ENCODE measurements around the gene GCAT. TPM values are rescaled to one million over a fixed set of nuclear protein-coding genes. Genes with fewer than 3 reads are reported as not detected.

The GCAT gene
- total and polyA plus RNA-seq, 9 of the 15 experiments (the other 6 are each of a cell fraction or from before 2014, with no cell fraction given) = 1.9 to 69.9 (median 26.4) TPM

- TF ChIP-seq MNT (conservative IDR thresholded peaks at IDR 0.05) (peak; percentile 13 to 14; a peak in 2 of 4 replicates), KLF6 (CRISPR knock-in tag; IDR thresholded peaks at IDR 0.05; ENCODE audit: borderline replicate concordance) (no peak), SMAD4 (CRISPR knock-in tag; conservative IDR thresholded peaks at IDR 0.05) (no peak), USF1 (CRISPR knock-in tag; IDR thresholded peaks at IDR 0.05) (peak; percentile 77), L3MBTL2 (IDR thresholded peaks at IDR 0.05) (0 out of 2 replicates have a peak, but pooled peaks have one; percentile 25), MAX (CRISPR knock-in tag; IDR thresholded peaks at IDR 0.05) (peak; percentile 47), HIVEP1 (CRISPR knock-in tag; IDR thresholded peaks at IDR 0.05) (no peak), TFE3 (CRISPR knock-in tag; IDR thresholded peaks at IDR 0.05) (peak; percentile 35), PPARD (CRISPR knock-in tag; IDR thresholded peaks at IDR 0.05) (no peak), ZNF766 (CRISPR knock-in tag; conservative IDR thresholded peaks at IDR 0.05) (0 out of 2 replicates have a peak, but pooled peaks have one; percentile 18), CCNT2 (IDR thresholded peaks at IDR 0.05; ENCODE audit: borderline replicate concordance, extremely low read depth, insufficient read length, low read depth, low read length) (no peak)
- TF ChIP-seq, protein P1, sequence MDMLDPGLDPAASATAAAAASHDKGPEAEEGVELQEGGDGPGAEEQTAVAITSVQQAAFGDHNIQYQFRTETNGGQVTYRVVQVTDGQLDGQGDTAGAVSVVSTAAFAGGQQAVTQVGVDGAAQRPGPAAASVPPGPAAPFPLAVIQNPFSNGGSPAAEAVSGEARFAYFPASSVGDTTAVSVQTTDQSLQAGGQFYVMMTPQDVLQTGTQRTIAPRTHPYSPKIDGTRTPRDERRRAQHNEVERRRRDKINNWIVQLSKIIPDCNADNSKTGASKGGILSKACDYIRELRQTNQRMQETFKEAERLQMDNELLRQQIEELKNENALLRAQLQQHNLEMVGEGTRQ (CRISPR knock-in tag; IDR thresholded peaks at IDR 0.05) = peak; percentile 53
- TF ChIP-seq, protein P2, sequence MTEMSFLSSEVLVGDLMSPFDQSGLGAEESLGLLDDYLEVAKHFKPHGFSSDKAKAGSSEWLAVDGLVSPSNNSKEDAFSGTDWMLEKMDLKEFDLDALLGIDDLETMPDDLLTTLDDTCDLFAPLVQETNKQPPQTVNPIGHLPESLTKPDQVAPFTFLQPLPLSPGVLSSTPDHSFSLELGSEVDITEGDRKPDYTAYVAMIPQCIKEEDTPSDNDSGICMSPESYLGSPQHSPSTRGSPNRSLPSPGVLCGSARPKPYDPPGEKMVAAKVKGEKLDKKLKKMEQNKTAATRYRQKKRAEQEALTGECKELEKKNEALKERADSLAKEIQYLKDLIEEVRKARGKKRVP (CRISPR knock-in tag; IDR thresholded peaks at IDR 0.05) = no peak
Measured at GRCh38 chr22:37801946-37802309, 5.8 kb upstream of the GCAT start (continued).
